Inferior parietal cortex (tissue), 1 donor: ENCODE measurements around the gene RGS16.

ENCODE experiments used
- DNase-seq: peaks from one replicate; pipeline ENCODE4 v3.0.0-alpha.2; 2016; ENCODE audit errors: extremely low spot score

RGS16 gene

GRCh38 chr1:182580736-182581135 is 23.5 kb downstream of the RGS16 start:
- no peak for DNase-seq

- DNase-seq, result no peak
Observed at GRCh38 chr1:182575540-182576149, 28.5 kb downstream of the RGS16 start.

DNA sequence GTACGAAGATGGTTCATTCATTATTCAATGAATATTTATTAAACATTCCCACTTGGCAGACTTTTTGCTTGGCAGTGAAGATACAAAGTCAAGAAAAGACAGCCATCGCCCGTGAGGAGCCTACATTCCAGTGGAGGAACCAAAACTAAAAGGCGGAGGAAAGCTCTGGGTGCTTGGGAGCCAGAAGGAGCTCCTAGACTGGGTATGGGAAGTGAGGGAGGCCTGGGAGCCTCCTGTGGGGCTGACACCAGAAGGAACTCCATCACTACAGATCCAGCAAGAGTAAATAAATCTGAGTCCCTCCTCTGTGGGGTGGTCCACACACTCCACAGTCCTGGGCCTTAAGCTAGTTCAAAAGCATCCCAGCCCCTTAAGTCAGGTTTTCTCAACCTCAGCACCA is 30.0 kb downstream of the RGS16 start:
- DNase-seq, result no peak

GRCh38 chr1:182570611-182570970 is 33.6 kb downstream of the RGS16 start:
- no peak for DNase-seq

GRCh38 chr1:182569939-182570610 is 34.1 kb downstream of the RGS16 start:
- DNase-seq, result no peak

GRCh38 chr1:182568647-182569284 is 35.4 kb downstream of the RGS16 start:
- no peak for DNase-seq

DNA sequence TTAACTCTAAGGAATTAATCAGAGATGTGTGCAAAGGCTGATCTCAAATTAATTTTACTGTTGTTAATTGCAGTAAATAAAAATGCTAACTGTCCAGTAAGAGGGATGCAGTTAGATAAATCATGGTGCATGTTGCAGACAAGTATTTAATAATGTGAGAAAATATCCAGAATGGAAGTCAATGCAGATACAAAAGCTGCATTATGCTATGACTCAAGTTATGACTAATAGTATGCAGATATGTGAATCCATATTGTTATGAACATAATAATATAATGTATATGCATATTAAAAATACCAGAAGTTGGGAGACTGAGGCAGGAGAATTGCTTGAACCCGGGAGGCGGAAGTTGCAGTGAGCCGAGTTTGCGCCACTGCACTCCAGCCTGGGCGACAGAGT is 36.6 kb downstream of the RGS16 start:
- DNase-seq, result no peak

DNA sequence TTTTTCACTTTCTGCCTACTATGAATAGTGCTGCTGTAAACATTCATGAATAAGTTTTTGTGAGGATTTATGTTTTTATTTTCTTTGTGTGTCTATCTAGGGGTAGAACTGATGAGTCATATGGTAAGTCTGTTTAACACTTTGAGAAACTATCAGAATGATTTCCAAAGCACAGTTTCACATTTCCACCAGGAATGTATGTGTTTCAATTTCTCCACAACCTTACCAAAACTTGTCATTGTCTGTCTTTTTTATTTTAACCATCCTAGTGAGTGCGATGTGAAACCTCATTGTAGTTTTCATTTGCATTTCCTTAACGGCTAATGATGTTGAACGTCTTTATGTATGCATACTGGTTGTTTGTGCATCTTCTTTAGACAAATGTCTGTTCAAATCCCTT is 38.7 kb downstream of the RGS16 start:
- DNase-seq, result no peak

DNA sequence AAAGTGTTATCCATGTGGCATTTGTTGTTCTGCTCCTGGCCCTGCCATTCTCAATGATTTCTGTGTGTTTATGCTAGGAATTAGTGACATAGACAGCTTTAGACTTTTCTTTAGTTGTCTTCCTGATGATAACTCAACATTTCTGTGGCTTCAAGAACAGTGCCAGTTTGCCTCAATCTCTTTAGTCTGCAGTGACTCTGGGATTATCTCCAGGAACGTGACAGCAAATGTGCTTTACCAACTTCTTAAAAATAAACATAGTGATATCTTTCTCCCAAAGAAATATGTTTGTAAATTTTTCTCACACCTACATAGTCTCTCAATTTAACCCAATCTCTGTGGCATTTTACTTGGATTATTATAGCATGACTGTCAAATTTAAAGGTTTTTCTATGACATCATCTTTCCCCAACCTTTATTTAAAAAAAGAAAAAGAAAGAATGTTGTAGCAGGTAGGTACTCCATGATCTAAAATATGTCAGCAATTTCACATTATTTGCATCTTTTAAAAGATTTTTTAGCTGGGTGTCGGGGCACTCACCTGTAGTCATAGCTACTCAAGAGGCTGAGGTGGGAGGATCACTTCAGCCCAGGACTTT is 39.7 kb downstream of the RGS16 start:
- no peak for DNase-seq

GRCh38 chr1:182563095-182563494 is 41.1 kb downstream of the RGS16 start:
- no peak for DNase-seq

DNA sequence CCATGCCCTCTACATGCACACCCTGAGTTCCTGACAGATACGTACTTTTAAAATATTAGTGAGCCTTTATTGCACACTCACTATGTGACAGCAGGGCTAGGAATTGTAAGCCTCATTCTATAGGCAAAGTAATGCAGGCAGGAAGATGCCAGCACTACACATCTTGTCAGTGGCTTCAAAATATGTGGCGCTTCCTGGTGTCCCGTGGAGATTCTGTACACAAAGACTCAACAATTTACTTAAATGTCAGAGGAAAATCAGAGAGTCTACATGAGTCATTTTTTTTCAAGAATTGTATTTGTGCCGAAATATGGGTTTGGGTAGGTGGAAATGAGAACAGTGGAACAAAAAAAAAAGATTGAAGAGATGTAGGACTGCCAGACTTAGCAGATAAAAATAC is 42.7 kb downstream of the RGS16 start:
- DNase-seq, result no peak

- DNase-seq, result no peak
Observed at GRCh38 chr1:182560392-182560984, 43.7 kb downstream of the RGS16 start.

- DNase-seq, result no peak
Observed at GRCh38 chr1:182556279-182556678, 47.9 kb downstream of the RGS16 start.

DNA sequence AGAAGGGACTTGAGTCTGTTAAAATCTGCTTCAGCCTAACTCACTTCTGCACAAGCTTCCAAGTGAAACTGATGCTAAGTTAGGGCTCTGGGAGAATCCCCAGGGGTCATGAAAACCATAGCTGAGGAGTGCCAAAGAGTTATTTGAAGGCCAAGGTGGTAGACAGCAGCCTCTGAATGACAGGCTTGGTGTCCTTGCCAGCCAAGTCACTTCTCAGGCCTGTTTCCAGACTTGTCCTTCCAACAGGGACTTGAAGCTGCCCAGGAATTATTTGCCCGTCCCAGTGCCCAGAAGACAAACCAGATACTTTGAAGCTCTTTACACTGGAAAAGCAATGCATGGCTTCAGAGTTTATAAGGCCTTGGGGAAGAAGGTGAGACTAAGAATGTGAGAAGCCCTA is 48.7 kb downstream of the RGS16 start:
- DNase-seq, result no peak

DNA sequence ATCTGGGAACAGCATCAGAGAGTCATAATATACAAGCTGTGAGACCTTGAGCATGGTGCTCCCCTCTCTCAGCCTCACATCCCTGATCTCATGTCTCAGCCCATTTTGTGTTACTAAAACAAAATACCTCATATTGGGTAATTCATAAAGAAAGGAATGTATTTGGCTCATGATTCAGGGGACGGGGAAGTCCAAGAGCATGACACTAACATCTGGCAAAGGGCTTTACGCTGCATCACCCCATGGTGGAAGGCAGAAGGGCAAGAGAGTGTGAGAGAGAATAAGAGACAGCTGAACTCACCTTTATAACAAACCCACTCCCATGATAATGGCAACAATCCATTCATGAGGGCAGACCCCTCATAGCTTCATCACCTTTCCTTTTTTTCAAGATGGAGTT is 51.7 kb downstream of the RGS16 start:
- no peak for DNase-seq

DNA sequence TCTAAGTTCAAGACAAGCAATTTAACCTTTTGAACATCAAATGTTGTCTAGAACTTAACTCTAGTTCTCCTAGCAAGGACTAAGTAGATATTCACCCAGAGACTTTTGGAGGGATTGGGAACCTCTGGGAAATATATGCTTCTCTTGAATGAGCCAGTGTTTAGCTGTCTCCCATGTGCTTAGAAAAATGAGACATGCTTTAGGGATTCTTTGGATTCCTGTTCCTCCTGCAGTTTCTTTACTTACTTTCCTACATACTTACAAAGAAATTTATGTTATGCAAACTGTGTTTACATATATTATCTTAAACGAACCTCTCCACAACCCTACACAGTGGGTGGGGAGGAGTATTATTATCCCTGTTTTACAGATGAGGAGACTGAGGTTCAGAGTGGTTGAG is 54.4 kb downstream of the RGS16 start:
- no peak for DNase-seq

GRCh38 chr1:182549346-182549745 is 54.8 kb downstream of the RGS16 start:
- no peak for DNase-seq
